CD4-positive, alpha-beta T cell treated with Interleukin-1 beta for 1 hour (primary cell): ENCODE data around the gene NIPSNAP2.
"Not testable (repeated sequence)": the region's sequence is repeated elsewhere in the genome, so short reads cannot be mapped to it uniquely, and the experiment has no call there.

ENCODE experiments used
- DNase-seq, 2 donors: peaks; one replicate each; pipeline ENCODE4 v3.0.0-alpha.2; 2020 to 2022

Gene NIPSNAP2

DNA sequence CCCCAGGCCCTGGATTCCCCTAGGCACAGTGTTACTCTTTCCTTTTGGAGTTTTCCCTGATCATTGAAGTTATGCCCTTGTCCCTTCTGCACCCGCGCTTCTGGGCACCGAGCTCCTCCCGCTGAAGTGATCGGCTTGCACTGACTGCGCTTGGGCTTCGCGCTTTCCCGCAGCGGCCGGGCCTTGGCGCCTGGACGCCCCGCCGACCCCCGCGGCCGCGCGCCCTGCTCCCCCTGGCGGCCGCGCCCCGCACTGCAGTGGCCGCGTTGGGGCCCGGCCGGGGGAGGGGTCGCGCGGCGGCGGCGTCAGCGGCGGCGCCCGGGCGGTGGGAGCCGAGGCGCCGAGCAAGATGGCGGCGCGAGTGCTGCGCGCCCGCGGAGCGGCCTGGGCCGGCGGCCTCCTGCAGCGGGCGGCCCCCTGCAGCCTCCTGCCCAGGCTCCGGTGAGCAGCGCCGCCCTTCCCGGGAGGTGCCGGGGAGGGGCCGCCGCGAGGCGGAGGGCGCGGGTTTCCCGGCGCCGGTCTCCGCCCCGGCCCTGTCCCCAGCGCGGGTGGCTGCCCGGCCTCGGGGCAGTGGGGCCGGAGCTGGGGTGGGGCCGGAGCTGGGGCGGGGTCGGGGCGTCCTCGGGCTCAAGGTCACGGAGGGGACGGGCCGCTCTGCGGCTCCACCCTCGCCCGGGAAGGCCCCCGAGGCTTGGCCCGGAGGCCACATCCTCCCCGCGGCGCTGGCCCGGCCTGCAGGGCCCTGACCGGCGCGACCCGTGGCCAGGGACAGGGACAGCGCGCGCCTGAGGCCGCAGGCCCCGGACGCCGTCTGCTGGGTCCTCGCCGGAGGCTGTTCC is at the start of gene NIPSNAP2:
Gene NIPSNAP2, plus strand, starts transcription at position 325 of the 839 bp plus-strand sequence. Its CDS starts 25 bp downstream, at position 350.
- peak; percentile 69 to 70 for DNase-seq

- DNase-seq = no peak
Measured at GRCh38 chr7:55917771-55918170, 46.6 kb upstream of the NIPSNAP2 start.

GRCh38 chr7:55928006-55928767 is 36.2 kb upstream of the NIPSNAP2 start:
- no peak for DNase-seq

- no peak for DNase-seq
Measured at GRCh38 chr7:55931421-55932151, 32.8 kb upstream of the NIPSNAP2 start.

GRCh38 chr7:55939514-55940123 is 24.8 kb upstream of the NIPSNAP2 start:
- no peak for DNase-seq

DNA sequence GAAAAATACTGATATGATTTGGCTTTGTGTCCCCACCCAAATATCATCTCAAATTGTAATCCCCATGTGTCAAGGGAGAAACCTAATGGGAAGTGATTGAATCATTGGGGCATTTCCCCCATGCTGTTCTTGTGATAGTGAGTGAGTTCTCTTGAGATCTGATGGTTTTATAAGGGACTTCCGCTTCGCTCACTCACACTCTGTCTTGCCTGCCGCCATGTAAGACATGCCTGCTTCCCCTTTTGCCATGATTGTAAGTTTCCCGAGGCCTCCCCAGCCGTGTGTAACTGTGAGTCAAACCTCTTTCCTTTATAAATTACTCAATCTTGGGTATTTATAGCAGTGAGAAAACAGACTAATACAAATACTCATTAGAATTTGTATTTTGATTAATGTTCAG is 17.8 kb upstream of the NIPSNAP2 start:
- DNase-seq = no peak

GRCh38 chr7:55951637-55952351 is 12.6 kb upstream of the NIPSNAP2 start, which contains the start of gene MRPS17:
Gene MRPS17, plus strand, starts transcription at chr7:55951877. Its CDS starts 1,319 bp downstream, at chr7:55953196.
- peak; percentile 93 to 94 for DNase-seq

GRCh38 chr7:55952352-55952671 is 12.1 kb upstream of the NIPSNAP2 start:
- DNase-seq = not testable (repeated sequence)

DNA sequence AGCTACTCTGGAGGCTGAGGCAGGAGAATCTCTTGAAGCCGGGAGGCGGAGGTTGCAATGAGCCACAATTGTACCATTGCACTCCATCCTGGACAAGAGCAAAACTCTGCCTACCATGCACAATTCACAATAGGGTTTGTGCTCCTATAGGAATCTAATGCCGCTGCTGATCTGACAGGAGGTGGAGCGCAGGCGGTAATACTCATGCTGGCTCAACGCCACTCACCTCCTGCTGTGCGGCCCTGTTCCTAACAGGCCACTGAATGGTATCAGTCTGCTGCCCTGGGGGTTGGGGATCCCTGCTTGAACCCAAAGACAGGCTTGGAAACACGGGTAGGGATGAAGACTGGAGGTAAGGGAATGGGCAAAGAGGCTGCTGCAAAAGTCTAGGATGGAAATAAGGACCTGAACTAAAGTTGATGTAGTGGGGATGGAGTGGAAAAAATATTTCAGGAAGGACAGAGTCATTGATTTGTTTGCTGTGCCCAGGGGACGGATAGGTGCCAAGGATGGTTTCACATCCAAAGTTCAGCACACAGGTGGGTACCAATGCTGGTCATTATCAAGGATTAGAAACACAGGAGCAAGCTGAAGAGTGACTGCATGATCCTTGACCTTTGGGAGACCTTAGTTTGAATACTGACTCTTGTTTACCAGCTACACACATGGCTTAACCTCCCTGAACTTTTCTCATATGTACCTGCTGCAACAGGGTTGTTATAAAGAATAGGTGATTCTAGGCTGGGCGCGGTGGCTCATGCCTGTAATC is 10.5 kb upstream of the NIPSNAP2 start:
- no peak for DNase-seq

- DNase-seq = no peak
Measured at GRCh38 chr7:55957190-55957589, 7.2 kb upstream of the NIPSNAP2 start.

DNA sequence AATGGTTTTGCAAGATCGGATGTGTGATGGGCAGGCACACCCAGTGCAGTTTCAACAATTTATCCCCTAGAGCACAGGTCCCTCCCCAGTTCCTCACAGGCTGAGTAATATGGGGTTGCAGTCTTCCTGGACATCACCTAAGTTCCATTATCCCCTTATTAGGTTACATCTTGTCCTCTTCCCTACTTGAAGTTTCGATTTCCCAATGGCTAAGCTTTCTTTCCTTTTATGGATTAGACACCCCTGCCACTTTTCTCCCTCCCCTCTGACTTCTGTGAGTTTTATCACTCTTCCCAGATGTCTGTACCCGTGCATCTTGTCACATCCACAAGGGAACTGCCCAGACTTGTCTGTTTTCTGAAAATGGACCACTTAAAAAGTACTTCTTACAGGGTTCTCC is 2.4 kb upstream of the NIPSNAP2 start:
- no peak for DNase-seq

DNA sequence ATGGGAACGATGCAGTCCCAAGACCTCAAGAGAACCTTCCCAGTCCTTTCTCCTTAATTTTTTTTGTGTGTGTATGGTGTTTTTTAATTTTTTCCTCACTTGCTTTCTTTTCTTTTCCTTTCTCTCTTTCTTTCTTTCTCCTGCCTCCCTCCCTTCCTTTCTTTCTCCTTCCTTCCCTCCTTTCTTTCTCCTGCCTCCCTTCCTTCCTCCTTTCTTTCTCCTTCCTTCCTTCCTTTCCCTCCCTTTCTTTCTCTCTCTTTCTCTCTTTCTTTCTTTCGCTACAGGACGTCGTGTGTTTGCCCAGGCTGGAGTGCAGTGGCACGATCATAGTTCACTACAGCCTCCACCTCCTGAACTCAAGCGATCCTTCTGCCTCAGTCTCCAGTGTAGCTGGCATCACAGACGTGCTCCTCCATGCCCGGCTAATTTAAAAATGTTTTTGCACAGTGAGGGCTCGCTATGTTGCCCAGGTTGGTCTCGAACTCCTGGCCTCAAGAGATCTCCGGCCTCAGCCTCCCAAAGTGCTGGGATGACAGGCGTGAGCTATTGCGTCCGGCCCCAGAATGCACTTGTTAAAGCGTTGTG is 709 bp upstream of the NIPSNAP2 start:
- peak in 1 of 2 donors; percentile 5 for DNase-seq

DNA sequence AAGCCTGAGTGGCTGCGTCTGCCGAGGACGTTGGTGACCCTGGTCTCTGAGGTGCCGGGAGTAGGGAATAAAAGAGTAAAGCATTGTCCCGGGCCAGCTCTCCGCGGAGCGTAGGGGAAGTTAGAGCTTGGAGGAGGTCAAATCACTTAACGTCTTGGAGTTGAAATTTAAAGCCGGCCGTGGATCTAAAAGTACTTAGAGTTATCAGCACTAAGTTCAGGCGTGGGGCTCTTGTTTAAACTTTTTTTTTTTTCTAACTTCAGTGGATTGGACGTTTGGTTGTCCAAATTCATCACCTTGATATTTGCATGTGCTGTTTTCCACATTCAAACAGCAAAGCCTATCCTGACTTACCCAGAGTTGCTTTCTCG is 700 bp downstream of the NIPSNAP2 start:
- no peak for DNase-seq

- DNase-seq = no peak
Measured at GRCh38 chr7:55965805-55966421, 1.5 kb downstream of the NIPSNAP2 start.

- no peak for DNase-seq
Measured at GRCh38 chr7:55966851-55967250, 2.5 kb downstream of the NIPSNAP2 start.

- DNase-seq = no peak
Measured at GRCh38 chr7:55969391-55969790, 5.0 kb downstream of the NIPSNAP2 start.

DNA sequence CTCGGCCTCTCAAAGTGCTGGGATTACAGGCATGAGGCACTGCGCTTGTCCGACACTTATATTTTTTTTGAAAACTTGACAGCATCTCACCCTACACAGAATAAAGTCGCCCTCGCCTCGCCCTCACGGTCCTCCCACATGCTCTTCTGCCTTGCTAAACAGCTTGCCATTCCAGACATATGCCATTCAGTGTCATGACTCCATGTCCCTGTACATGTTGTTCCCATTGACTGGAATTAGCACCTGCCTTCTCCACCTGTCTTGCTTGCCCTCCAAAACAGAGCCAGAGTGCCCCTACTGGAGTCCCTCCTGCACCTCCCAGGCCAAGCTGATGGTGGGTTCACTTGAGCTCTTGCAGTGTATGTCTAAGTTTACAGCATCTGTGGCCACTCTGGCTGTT is 6.2 kb downstream of the NIPSNAP2 start:
- DNase-seq = no peak

- DNase-seq = no peak
Measured at GRCh38 chr7:55970978-55971377, 6.6 kb downstream of the NIPSNAP2 start.

GRCh38 chr7:55973747-55974250 is 9.4 kb downstream of the NIPSNAP2 start:
- DNase-seq = no peak

DNA sequence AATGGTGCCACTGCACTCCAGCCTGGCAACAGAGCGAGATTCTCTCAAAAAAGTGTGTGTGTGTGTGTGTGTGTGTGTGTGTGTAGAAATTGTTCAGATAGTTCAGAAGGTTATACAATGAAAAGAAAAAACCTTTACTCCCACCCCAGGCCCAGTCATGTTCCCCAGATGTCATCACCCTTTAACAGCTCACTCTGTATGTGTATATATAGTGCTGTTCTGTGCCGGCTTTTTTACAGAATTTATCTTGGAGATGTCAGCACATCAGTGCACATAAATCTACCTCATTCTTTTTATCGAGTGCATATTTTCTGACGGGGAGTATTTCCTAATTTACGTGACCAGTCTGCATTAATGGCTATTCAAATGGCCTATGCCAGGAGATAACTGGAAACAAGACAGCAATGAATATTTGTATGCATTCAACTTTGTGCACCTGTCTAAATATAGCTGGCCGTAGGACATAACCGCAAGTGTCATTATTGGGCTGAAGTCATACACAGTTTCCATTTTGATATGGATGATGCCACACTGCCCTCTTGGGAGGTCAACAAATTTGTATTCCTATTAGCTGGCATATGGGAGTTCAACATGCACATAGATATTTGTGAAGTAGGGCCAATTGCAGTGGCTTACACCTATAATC is 11.7 kb downstream of the NIPSNAP2 start:
- DNase-seq = no peak
